ENCODE results near the gene ABHD17A.

GRCh38 chr19:1912760-1913505 is 27.6 kb upstream of the ABHD17A start:
- no peak for TF ChIP-seq POLR2A (IDR thresholded peaks at IDR 0.05; ENCODE audit: low read length)
- no peak for TF ChIP-seq GATA1 (IDR thresholded peaks at IDR 0.05; ENCODE audit: low read depth, low read length)
